DMS53 (cell line): ENCODE data around the gene CYB5D1.
"Not testable (repeated sequence)": the region's sequence is repeated elsewhere in the genome, so short reads cannot be mapped to it uniquely, and the experiment has no call there.

Experiments used
- DNase-seq: peaks from one replicate; lab custom pipeline; 2025; lab: John Stamatoyannopoulos, UW

CYB5D1 gene, protein sequence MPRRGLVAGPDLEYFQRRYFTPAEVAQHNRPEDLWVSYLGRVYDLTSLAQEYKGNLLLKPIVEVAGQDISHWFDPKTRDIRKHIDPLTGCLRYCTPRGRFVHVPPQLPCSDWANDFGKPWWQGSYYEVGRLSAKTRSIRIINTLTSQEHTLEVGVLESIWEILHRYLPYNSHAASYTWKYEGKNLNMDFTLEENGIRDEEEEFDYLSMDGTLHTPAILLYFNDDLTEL

DNA sequence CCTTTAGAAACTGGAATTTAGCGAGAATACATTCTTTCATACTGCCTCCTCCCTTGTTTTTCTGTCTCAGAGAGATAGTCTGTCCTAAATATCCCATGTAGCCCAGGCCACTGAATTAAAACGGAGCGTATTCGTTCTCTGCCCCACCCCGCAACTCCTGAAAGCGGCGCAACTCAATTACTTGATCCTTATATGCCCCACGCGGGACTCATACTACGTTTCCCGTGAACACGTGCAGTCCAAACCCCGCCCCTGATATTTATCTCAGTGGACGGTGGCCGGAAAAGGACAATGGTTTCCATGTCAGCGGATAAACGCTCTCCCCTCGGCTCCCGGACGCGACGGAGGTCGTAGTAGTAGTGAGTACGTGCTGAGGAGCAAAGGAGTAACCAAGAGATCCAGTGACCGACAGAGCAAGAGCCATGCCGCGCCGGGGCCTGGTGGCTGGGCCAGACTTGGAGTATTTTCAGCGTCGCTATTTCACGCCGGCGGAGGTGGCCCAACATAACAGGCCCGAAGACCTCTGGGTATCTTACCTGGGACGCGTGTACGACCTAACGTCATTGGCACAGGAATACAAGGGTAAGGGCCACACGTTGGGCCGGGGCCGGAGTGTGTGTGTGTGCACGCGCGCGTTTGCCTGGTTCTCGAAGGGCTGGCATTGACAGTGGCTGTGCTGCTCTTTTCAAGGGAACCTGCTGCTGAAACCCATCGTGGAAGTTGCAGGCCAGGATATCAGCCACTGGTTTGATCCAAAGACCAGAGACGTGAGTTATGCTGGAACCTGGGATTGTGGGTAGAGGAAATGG, at the start of gene CYB5D1:
Gene CYB5D1 (plus strand): TSS at position 291 of the 809 bp plus-strand sequence. CDS start 132 bp downstream, at position 423.
- peak; percentile 99 for DNase-seq

DNA sequence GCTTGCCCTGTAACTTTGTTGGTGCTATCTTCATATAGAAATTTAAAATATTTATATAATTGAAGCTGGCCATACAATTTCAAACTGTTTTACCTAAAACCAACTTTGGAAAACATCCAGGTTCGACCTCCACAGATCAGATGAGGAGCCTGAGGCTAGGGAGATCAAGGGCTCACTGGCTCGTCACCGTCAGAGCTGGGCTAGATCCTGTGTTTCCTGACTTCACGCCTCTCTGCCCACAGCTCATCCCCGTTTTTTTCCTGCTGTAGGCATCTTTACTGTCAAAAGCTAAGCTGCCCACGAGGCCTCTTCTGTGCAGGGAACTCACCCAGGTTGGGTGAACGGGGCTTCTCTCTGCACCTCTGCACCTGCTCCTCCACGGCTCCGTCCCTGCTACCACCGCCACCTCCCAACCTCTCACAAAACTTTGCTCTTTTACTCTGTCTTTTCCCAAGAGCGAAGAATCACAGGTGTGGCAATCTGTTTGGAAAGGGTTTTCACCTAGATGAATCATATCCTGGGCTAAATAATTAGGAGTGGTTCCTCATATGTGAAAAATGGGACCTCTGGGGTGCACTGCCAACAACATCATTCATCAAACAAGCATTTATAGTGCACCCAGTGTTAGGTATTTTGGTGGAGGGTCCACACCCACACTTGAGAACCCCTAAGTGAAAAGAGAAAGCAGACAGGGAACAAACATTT, 48.6 kb upstream of the CYB5D1 start:
- DNase-seq = peak; percentile 30

DNA sequence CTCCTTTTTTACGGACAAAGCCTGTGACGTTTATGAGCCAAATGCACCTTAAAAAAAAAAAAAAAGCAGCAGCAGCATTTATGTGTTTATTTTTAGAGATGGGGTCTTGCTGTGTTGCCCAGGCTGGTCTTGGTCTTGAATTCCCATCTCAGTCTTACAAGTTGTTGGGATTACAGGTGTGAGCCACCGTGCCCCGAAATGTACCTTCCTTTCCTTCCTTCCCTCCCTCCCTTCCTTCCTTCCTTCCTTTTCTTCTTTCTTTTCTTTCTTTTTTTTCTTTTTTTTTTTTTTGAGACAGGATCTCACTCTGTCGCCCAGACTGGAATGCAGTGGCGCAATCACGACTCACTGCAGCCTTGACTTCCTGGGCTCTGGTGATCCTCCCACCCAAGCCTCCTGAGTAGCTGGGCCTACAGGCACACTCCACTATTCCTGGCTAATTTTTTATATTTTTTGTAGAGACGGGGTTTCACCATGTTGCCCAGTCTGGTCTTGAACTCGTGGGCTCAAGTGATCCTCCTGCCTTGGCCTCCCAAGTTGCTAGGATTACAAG, 47.9 kb upstream of the CYB5D1 start:
- not testable (repeated sequence) for DNase-seq

DNA sequence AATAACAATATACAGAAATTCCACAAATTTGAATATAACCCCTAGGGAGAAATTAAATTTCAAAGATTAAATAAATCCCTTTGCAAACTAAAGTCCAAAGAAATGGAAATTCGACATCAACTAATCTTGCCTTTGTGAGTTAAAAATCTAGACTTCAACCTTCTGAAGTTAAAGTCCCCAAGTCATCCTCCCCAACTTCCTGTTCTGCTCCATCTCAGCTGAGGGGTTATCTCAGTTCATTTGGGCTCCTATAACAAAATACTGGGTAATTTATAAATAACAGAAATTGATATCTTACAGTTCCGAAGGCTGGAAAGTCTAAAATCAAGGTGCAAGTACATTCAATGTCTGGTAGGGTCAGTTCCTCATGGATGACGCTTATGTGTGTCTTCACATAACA, 46.6 kb upstream of the CYB5D1 start:
- no peak for DNase-seq

DNA sequence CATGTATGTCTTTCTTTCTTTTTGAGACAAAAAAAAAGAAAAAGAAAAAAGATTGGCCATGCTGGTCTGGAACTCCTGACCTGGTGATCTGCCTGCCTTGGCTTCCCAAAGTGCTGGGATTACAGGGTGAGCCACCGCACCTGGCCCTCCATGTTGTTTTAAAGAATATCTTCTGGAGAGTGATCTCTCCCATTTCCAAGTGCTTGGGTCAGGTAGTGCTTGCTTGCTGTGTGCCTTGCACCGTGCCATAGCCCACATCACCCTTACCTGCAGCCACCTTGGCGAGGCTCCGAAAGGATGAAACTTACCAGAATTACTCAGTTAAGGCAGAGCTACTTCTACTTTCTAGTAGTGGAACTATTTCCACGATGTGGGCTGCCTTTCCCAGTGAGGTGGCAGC, 42.8 kb upstream of the CYB5D1 start:
- no peak for DNase-seq

DNA sequence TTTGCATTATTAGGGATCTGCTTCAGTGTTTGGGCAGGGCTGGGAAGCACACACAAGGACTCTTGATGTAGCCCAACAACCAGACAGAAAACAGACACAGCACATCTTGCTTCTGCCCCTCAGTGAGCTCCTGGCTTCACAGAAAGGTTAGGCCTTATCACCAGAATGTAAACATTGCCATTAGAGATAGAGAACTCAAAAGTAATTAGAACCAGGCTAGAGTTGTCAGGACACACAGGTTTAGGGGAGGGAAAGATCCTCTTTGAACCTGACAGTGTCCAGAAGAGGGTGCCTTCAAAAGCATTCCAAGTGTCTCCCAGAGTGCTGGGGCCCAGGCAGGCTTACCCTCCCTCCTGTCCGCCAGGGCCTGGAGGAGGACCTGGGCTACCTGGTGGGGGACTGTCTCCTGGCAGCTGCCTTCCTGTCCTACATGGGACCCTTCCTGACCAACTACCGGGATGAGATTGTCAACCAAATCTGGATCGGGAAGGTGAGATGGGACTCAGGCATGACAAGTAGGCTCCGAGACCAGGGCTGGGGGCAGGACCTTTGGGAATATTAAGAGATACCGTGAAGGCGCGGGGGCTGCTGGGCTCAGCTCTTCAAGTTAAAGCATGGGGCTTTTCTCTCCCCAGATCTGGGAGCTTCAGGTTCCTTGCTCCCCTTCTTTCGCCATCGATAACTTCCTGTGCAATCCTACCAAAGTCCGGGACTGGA, 40.7 kb upstream of the CYB5D1 start:
- no peak for DNase-seq

DNA sequence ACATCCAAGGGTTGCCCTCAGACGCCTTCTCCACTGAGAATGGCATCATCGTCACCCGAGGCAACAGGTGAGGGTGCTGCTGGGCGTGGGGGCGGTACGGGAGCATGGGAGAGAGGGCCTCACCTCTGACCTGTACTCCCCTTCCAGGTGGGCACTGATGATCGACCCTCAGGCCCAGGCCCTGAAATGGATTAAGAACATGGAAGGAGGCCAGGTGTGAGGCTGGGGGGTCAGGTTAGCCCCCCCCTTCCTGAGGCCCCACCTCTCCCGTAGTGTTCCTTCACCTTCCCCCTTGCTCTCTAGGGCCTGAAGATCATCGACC, 40.2 kb upstream of the CYB5D1 start:
- no peak for DNase-seq

DNA sequence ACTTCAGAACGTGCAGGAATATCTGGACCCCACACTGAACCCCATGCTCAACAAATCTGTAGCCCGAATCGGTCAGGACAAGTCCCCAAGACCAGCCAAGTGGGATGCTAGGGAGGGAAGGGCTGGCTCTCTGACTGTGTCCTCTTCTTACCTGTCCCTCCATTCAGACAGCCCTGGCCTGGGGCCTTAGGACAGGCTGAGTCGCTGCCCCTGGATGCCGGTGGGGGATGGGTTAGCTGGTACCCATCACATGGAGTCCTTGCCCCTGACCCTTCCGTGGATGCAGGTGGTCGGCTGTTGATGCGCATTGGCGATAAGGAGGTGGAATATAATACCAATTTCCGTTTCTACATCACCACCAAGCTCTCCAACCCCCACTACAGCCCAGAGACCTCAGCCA, 39.8 kb upstream of the CYB5D1 start:
- DNase-seq = no peak

DNA sequence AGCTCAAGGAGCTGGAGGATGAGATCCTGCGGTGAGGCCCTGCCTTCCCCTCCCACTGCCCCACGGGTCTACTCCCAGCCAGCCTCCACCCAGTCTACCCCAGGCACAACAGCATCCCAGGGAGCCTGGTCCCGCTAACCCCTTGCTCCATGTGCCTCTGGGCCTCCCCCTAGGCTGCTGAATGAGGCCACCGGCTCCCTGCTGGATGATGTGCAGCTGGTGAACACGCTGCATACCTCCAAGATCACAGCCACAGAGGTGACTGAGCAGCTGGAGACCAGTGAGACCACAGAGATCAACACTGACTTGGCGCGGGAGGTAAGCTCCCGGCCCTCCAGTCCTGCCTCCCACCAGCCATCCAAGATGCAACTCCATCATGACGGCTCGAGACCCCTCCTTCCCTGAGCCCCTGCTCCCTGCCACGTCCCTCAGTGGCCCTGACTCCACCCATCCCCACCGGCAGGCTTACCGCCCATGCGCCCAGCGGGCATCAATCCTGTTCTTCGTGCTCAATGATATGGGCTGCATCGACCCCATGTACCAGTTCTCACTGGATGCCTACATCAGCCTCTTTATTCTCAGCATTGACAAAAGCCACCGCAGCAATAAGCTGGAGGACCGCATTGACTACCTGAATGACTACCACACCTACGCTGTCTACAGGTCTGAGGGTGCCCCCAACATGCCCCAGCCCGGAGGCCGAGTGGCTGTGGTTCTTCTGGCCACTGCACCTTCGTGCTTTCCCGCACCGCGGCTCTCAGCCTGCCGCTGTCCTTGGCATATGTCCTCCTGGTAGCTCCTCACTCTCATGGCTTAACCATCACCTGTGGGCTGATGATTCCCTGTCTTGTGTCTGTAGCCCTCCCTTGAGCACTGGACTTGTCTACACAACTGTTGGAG, 38.8 kb upstream of the CYB5D1 start:
- DNase-seq = no peak

DNA sequence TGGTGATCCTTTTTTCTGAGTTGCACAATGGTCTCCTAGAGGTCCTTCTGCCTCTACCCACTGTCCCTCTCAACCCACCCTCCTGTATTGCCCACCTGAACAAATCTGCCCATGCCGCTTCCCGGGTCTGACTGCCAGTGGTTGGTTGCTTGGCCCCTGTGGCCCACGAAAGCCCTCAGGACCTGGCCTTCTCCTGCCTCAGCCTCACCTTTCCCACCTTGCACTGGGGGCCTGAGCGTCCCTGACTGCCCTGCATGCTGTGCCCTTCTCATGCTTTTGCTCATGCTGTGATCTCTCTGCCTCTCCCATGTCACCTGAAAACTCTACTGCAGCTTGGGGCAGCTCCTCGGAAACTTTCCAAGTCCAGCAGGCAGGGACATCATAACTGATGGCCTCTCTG, 37.6 kb upstream of the CYB5D1 start:
- DNase-seq = no peak

DNA sequence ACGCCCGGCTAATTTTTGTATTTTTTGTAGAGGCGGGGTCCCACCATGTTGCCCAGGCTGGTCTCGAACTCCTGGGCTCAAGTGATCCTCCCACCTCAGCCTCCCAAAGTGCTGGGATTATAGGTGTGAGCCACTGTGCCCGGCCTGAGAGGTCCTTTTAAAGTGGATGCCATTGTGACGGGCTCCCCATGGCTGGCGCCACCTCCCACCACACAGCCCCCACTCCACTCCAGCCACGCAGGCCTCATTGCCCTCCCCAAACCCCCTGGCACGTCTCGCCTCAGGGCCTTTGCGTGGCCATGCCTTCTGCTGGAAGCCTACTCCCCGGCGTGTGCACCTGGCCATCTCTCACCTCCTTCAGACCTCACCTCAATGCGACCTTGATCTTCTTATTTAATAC, 35.7 kb upstream of the CYB5D1 start:
- no peak for DNase-seq

DNA sequence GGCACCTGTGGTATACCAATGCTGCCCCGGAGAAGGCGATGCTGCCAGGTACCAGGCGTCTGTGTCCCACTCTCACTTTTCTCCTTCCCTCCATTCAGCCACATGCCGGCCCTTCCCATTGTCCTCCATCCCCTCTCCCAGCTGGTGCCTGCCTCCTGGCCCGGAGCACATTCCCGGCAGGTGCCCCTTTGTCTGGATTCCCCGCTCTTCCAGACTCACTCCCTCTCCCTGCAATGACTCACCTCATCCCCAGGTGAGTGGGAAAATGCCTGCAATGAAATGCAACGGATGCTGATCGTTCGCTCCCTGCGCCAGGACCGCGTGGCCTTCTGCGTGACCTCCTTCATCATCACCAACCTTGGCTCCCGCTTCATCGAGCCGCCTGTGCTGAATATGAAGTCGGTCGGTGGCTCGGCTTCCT, 34.2 kb upstream of the CYB5D1 start:
- DNase-seq = peak; percentile 38

DNA sequence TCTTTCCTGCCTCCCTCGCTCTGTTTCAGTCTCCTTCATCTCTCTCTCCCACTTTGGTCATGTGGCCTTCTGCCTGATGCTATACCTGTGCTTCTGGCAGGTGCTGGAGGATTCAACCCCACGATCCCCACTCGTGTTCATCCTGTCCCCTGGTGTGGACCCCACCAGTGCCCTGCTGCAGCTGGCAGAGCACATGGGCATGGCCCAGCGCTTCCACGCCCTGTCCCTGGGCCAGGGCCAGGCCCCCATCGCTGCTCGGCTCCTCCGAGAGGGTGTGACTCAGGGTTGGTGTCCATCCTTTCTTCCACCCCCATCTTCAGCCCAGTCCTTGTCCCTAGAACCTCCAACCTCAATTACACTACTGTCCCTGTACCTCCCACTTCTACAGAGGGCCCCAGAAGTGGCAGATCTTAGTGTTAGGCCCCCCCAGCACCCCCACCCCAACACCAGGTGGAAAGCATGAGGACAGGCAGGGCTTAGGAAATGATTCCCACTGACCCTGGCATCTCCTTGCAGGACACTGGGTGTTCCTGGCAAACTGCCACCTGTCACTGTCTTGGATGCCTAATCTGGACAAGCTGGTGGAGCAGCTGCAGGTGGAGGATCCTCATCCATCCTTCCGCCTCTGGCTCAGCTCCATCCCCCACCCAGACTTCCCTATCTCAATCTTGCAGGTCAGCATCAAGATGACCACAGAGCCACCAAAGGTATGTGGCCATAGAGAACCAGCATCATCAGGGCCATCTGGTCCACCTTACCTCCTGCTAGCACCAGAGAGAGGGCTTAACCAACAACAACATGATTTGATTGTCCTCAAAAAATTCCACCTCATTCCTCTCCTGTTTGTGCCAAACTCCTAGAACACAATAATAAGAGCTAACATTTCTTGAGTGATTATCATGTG, 33.5 kb upstream of the CYB5D1 start:
- DNase-seq = no peak

DNA sequence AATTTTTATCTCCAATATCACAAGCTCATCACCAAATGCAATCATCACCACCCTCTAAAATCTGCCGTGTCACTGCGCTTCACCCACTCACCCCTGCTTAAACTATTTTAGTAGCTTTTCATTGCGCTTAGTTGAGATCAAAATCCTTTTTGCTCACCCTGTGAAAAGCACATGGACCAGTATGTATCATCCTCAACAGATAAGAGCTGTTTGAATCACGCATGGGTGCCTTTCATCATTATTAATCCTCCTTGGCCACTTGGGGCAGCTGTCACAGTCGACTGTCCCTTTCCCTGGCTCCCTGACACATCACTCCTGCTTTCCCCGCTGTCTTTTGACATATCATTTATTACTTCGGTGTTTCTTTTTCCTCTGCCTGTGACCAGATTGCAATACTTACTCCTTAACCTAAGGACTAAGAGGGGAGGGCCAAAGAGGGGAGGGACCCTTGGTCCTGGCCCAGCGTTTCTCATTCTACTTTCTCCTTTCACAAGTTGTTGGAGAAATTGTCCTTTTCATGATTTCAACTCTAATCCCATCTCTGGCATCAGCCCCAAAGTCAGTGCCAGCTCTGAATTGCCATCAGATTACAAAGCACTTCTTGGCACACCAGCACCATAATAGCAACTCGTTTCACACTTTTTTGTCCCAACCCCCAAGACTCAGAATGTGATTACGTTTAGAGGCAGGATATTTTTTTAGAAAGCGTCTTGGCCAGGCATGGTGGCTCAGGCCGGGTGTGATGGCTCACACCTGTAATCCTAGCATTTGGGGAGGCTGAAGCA, 32.4 kb upstream of the CYB5D1 start:
- DNase-seq = peak; percentile 68

DNA sequence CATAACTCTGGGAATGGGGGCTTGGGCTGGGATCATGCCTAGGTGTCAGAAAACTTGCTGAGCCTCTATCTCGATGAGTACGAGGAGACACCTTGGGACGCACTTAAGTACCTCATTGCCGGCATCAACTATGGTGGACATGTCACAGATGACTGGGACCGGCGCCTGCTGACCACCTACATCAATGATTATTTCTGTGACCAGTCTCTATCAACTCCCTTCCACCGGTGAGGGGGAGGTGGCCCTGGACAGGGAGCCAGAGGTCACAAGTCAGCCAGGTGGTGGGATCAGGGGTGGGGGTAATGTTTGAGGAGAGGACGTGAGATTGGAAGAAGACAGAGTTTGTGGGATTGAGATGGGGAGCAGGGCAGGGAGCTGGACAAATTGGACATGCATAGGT, 27.2 kb upstream of the CYB5D1 start:
- no peak for DNase-seq

DNA sequence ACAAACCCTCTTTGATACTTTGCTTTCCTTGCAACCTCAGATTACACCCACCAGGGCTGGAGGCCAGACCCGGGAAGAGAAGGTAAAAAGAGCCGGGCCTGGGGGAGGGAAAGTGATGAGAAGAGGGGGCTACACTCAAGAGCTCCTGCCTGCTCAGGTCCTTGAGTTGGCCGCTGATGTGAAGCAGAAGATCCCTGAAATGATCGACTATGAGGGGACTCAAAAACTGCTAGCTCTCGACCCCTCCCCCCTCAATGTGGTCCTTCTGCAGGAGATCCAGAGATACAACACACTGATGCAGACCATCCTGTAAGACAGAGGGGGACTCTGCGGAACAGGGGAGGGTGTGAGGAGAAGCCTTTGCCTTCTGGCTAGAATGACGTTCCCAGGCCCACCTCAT, 26.6 kb upstream of the CYB5D1 start:
- DNase-seq = no peak

DNA sequence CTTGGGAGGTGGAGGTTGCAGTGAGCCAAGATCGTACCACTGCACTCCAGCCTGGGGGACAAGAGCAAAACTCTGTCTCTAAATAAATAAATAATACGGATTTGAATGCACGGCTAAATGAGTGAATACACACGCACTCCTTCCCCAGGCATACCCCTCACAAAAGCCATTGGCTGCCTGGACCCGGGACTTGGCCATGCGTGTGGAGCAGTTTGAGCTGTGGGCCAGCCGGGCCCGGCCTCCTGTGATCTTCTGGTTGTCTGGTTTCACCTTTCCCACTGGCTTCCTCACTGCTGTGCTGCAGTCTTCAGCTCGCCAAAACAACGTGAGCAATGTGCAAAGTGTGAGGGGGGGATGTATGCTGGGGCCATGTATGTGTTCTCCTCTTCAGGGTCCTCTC, 25.4 kb upstream of the CYB5D1 start:
- DNase-seq = no peak

DNA sequence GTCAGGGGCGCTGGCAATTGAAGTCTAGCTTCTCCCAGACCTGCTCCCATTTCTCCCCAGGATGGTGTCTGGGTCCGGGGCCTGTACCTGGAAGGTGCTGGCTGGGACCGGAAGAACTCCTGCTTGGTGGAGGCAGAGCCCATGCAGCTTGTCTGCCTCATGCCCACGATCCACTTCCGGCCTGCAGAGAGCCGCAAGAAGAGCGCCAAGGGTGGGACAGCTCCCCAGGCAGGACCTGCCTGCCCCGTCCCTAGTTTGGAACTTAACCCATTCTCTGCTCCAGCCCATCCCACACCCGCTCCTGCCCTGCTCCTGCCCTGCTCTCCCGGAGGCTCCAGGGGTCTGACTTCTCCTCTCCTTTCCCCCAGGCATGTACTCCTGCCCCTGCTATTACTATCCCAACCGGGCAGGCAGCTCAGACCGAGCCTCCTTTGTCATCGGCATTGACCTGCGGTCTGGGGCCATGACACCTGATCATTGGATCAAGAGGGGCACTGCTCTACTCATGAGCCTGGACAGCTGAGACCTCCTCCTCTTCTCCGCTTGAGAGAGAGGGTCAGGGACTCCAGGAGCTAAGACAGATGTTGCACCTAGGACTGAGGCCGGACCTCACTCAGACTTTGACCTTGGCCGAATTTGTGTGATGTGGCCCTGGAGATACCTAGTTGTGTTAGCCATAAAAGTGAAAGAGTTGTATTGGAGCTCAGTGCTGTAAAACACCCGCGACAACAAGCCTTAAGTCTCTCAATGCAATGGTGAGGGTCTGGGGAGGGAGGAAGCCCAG, 24.6 kb upstream of the CYB5D1 start:
- DNase-seq = no peak
